ENCODE data around the gene WWOX.
A peak's percentile ranks its signal among the peaks of the same experiment; 100 is the strongest.
"Not testable (repeated sequence)": the region's sequence is repeated elsewhere in the genome, so short reads cannot be mapped to it uniquely, and the experiment has no call there.

Gene WWOX

GRCh38 chr16:79026117-79026516 lies 926.7 kb downstream of the WWOX start:
- DNase-seq, result no peak

- no peak for DNase-seq
Observed at GRCh38 chr16:79036541-79036940, 937.1 kb downstream of the WWOX start.

- DNase-seq, result no peak
Observed at GRCh38 chr16:79037521-79038373, 938.3 kb downstream of the WWOX start.

- no peak for DNase-seq
Observed at GRCh38 chr16:79041206-79041605, 941.8 kb downstream of the WWOX start.

GRCh38 chr16:79042141-79042540 lies 942.7 kb downstream of the WWOX start:
- DNase-seq, result no peak

GRCh38 chr16:79042886-79043285 lies 943.4 kb downstream of the WWOX start:
- no peak for DNase-seq

- DNase-seq, result peak; percentile 10
Observed at GRCh38 chr16:79045191-79045590, 945.7 kb downstream of the WWOX start.

GRCh38 chr16:79047337-79047736 lies 947.9 kb downstream of the WWOX start:
- peak; percentile 21 for DNase-seq

- no peak for DNase-seq
Observed at GRCh38 chr16:79049040-79049439, 949.6 kb downstream of the WWOX start.

- DNase-seq, result no peak
Observed at GRCh38 chr16:79050063-79050462, 950.6 kb downstream of the WWOX start.

GRCh38 chr16:79051313-79051712 lies 951.9 kb downstream of the WWOX start:
- no peak for DNase-seq

GRCh38 chr16:79052198-79052597 lies 952.7 kb downstream of the WWOX start:
- not testable (repeated sequence) for DNase-seq

GRCh38 chr16:79053577-79053976 lies 954.1 kb downstream of the WWOX start:
- no peak for DNase-seq

- DNase-seq, result no peak
Observed at GRCh38 chr16:79054211-79054984, 954.9 kb downstream of the WWOX start.

GRCh38 chr16:79055251-79055970 lies 956.0 kb downstream of the WWOX start:
- no peak for DNase-seq

GRCh38 chr16:79061181-79061580 lies 961.7 kb downstream of the WWOX start:
- no peak for DNase-seq

- no peak for DNase-seq
Observed at GRCh38 chr16:79062336-79062735, 962.9 kb downstream of the WWOX start.

- no peak for DNase-seq
Observed at GRCh38 chr16:79062821-79063220, 963.4 kb downstream of the WWOX start.

- DNase-seq, result no peak
Observed at GRCh38 chr16:79064256-79064972, 965.0 kb downstream of the WWOX start.

- no peak for DNase-seq
Observed at GRCh38 chr16:79066561-79066960, 967.1 kb downstream of the WWOX start.

- DNase-seq, result no peak
Observed at GRCh38 chr16:79067600-79067999, 968.1 kb downstream of the WWOX start.

- DNase-seq, result no peak
Observed at GRCh38 chr16:79069121-79069520, 969.7 kb downstream of the WWOX start.

GRCh38 chr16:79069633-79070032 lies 970.2 kb downstream of the WWOX start:
- DNase-seq, result no peak

All from inflammatory macrophage treated with lipopolysaccharide for 4 hours (primary cell).